ENCODE data around the gene CALCR. TPM values are rescaled to one million over a fixed set of nuclear protein-coding genes. Genes with fewer than 3 reads are reported as not detected.

CALCR gene
- under 1 TPM in 1 of 2 donors, not detected in 1; 0.45 TPM for total RNA-seq

DNA sequence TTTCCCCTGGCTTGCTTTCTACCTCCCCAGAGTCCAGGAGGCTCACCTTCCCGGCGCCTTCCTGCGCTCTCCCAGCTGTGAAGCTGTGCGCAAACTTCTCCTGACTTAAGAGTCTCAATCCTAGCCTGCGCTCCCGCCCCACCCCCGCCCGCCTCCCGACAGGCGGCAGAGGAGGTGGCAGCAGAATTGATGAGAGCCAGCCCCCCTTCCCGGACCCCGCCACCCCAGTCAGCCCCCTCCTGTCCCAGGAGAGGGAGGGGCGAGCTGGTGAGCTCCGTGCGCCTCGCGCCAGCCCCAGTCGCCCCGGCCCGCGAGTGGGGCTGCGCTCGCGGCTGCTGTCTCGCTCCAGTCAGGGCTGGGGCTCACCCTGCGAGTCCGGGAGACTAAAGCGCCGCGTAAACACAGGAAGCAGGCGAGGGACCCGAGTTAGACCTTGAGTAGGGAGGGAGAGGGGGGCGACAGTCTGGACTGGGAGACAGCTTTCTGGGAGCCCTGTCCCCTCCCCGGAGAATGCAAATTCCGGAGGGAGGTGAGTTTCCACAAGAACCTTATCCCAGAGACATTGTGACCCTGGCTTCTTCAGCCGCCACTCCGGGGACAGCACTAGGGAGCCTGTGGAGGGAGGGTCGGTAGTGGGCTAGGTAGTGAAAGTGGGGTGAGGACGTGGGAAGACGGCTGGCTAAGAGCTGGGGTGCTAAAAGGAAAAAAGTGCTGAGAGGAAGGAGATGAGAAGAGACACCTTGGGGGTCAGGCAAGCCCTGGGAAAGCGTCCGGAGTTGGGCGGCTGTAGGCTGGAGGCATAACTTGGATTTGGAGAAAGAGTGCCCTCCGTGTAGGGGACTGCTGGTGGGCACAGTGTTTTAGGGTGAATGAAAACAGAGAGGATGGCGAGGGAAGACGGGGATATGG lies at the start of gene CALCR:
Gene CALCR (minus strand): TSS at position 79 of the 909 bp plus-strand sequence. CDS start 87,743 bp downstream, outside the sequence.
- intact Hi-C loops (cut with DNase I), result no loop called here
- H3K9me3 ChIP-seq, result no peaks in the 10 kb centered on the region
- DNase-seq (ENCODE audit: low spot score), result no peak
- H3K27me3 ChIP-seq (replicated peaks; ENCODE audit: insufficient read depth), result peaks cover 14% of the 10 kb centered on the region
- WGBS, result 1% methylated on average over 36 of the region's 46 CpGs
- H3K4me3 ChIP-seq, result no peak within 1 kb of the TSS
- H3K27ac ChIP-seq, result no peak within 1 kb of the TSS
- no peaks in the 10 kb centered on the region for H3K36me3 ChIP-seq
- no peaks in the 10 kb centered on the region for H3K4me1 ChIP-seq (replicated peaks)
- TF ChIP-seq POLR2A (IDR thresholded peaks at IDR 0.05) (no peak), POLR2AphosphoS5 (IDR thresholded peaks at IDR 0.05) (no peak)
- TF ChIP-seq, protein P1, sequence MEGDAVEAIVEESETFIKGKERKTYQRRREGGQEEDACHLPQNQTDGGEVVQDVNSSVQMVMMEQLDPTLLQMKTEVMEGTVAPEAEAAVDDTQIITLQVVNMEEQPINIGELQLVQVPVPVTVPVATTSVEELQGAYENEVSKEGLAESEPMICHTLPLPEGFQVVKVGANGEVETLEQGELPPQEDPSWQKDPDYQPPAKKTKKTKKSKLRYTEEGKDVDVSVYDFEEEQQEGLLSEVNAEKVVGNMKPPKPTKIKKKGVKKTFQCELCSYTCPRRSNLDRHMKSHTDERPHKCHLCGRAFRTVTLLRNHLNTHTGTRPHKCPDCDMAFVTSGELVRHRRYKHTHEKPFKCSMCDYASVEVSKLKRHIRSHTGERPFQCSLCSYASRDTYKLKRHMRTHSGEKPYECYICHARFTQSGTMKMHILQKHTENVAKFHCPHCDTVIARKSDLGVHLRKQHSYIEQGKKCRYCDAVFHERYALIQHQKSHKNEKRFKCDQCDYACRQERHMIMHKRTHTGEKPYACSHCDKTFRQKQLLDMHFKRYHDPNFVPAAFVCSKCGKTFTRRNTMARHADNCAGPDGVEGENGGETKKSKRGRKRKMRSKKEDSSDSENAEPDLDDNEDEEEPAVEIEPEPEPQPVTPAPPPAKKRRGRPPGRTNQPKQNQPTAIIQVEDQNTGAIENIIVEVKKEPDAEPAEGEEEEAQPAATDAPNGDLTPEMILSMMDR (IDR thresholded peaks at IDR 0.05), result no peak

DNA sequence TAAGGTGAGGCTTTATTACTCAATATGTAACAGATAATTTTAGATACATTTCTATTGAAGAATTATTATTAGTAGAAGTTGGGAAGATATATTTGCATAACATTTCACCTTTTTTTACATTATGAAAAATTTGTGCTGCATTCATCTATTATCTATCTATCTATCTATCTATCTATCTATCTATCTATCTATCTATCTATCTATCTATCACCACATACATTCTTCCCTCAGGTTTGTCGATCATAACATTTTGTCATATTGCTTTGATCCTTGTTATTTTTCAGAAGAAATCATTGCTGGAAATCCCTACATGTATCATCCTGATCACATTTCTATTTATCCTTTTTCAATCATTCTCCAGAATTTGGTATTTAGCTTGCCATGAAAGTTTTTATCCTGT lies 49.3 kb upstream of the CALCR start:
- no peak overlapping the region for H3K4me3 ChIP-seq
- DNase-seq (ENCODE audit: low spot score), result no peak
- WGBS, result 100% methylated on average over 1 of the region's 1 CpG
- no peaks in the 10 kb centered on the region for H3K27me3 ChIP-seq (replicated peaks; ENCODE audit: insufficient read depth)
- no peaks in the 10 kb centered on the region for H3K9me3 ChIP-seq
- TF ChIP-seq, protein P1 (IDR thresholded peaks at IDR 0.05), result no peak
- no peak for TF ChIP-seq POLR2AphosphoS5 (IDR thresholded peaks at IDR 0.05)
- no peak for TF ChIP-seq POLR2A (IDR thresholded peaks at IDR 0.05)
- H3K36me3 ChIP-seq, result no peaks in the 10 kb centered on the region
- H3K4me1 ChIP-seq (replicated peaks), result no peaks in the 10 kb centered on the region
- intact Hi-C loops (cut with DNase I), result no loop called here
- no peak overlapping the region for H3K27ac ChIP-seq

DNA sequence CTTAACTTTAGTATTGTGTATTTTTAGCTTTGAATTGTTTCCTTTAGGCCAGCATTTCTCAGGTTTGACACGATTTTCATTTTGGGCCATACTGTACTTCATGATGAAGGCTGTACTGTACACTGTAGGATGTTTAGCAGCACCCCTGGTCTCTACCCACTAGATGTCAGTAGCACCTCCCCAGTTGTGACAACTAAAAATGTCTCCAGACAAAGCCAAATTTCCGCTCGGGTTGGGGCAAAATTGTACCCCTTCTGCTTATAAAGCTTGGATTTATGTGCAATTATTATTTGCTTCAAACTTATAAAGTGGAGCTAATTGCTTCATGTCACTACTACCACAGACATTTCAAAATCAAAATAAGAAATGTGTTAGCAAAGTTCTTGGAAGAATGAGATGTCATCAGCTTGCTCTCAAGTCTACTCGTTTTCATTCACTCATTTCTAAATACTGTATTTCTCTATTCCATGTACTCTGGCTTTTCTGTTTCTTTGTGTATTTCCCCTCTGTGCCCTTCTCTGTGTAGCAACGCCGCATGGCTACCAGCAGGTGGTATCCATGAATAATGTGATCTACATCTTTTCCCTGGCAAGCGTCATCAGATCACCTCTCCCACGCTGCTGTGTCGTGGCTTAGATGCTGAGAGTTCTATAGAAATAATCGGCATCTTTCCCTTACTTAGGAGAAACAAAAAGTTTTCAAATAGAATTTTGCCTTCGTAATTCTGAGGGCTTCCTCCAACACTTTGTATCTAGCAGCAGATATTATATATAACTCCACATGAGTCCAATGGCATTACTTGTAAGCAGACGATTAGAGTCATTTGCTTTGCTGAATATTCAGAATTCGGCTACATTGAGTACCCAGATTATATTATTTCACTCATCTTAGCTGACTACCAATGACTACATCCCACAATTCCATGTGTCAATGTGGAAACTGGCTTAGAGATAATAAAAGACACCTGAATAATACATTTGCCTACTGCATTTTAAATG lies 47.8 kb upstream of the CALCR start:
- H3K4me3 ChIP-seq, result no peak overlapping the region
- H3K36me3 ChIP-seq, result no peaks in the 10 kb centered on the region
- no peaks in the 10 kb centered on the region for H3K9me3 ChIP-seq
- TF ChIP-seq, protein P1 (IDR thresholded peaks at IDR 0.05), result no peak
- TF ChIP-seq POLR2AphosphoS5 (IDR thresholded peaks at IDR 0.05), result no peak
- no peaks in the 10 kb centered on the region for H3K27me3 ChIP-seq (replicated peaks; ENCODE audit: insufficient read depth)
- intact Hi-C loops (cut with DNase I), result no loop called here
- DNase-seq (ENCODE audit: low spot score), result no peak
- H3K4me1 ChIP-seq (replicated peaks), result no peaks in the 10 kb centered on the region
- WGBS, result 39% methylated on average over 13 of the region's 13 CpGs
- no peak overlapping the region for H3K27ac ChIP-seq

DNA sequence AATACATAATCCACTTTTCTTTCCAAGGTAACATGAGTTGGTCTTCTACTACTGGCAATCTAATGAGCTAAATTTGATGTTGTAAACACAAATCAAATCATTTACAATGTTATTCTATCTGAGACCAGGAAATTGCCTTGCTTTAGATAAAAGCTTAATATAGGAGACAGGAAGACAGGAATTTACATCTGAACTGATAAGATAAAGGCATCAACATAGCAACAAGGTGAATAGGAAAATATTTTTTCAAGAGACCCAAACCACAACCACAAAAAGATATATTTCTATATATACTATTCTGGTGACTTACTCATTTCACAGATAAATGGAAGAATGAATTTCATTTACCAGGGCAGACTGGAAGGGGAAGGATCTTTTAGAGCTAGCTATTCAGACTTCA lies 46.3 kb upstream of the CALCR start:
- no peaks in the 10 kb centered on the region for H3K9me3 ChIP-seq
- no peak overlapping the region for H3K27ac ChIP-seq
- no peaks in the 10 kb centered on the region for H3K27me3 ChIP-seq (replicated peaks; ENCODE audit: insufficient read depth)
- DNase-seq (ENCODE audit: low spot score), result no peak
- no peaks in the 10 kb centered on the region for H3K4me1 ChIP-seq (replicated peaks)
- no peaks in the 10 kb centered on the region for H3K36me3 ChIP-seq
- intact Hi-C loops (cut with DNase I), result no loop called here
- TF ChIP-seq, protein P1 (IDR thresholded peaks at IDR 0.05), result no peak
- no peak for TF ChIP-seq POLR2A (IDR thresholded peaks at IDR 0.05)
- no peak for TF ChIP-seq POLR2AphosphoS5 (IDR thresholded peaks at IDR 0.05)
- H3K4me3 ChIP-seq, result no peak overlapping the region

All from prostate gland (tissue), 2 donors.